HEK293 (cell line): Measurements from ENCODE around the gene MGAT4A.

Source experiments
- CTCF ChIA-PET: fragments of 350-600 bp; formaldehyde crosslinking; extraction: SDS; loops from one replicate; lab custom pipeline; 2021; ENCODE audit warnings: antibody characterized with exemption; lab: Yijun Ruan, JAX
- POLR2A ChIA-PET: fragments of 300-600 bp; formaldehyde crosslinking; extraction: SDS; loops from one replicate; lab custom pipeline; 2020; ENCODE audit warnings: antibody characterized with exemption, inconsistent platforms; lab: Yijun Ruan, JAX
- H3K27ac ChIP-seq: fragments of 200-500 bp; sonication (Bioruptor generic); 2 replicates; pipeline ENCODE4 v1.5.1; 2014; ENCODE audit warnings: low read depth, low read length, control low read depth, inconsistent platforms; ENCODE audit errors: extremely low read depth
- H3K36me3 ChIP-seq, 2 experiments: fragments of 200-500 bp in 1 of 2; sonication (Bioruptor generic) in 1 of 2; 1 replicate in 1 of 2; 2 replicates in 1 of 2; pipeline ENCODE4 v1.5.1; 2014 to 2017; ENCODE audit warnings: inconsistent platforms in 2 of 2, low read length in 2 of 2; ENCODE audit not compliant: control insufficient read depth in 2 of 2, insufficient read depth in 1 of 2
- H3K4me1 ChIP-seq: fragments of 200-500 bp; sonication (Bioruptor generic); 2 replicates; pipeline ENCODE4 v1.5.1; 2014; ENCODE audit warnings: mild to moderate bottlenecking, low read length, inconsistent platforms; ENCODE audit not compliant: control insufficient read depth, insufficient read depth
- H3K4me3 ChIP-seq: 2 replicates; pipeline ENCODE4 v1.5.1; 2011; ENCODE audit warnings: low read depth, mild to moderate bottlenecking, control low read depth, low read length, moderate library complexity
- H3K9me3 ChIP-seq: fragments of 200-500 bp; sonication (Bioruptor generic); 2 replicates; pipeline ENCODE4 v1.5.1; 2014; ENCODE audit warnings: low read depth, low read length, inconsistent platforms; ENCODE audit not compliant: control insufficient read depth, insufficient read depth
- ATF2 ChIP-seq: fragments of 450-650 bp; formaldehyde crosslinking; IDR thresholded peaks from 2 replicates; pipeline ENCODE4 v1.5.1; 2016; ENCODE audit warnings: missing biosample characterization, missing genetic modification characterization, low read depth
- CTCF ChIP-seq: fragments of 450-650 bp; formaldehyde crosslinking; IDR thresholded peaks from 2 replicates; pipeline ENCODE4 v1.5.1; 2016; ENCODE audit warnings: missing biosample characterization, missing genetic modification characterization
- ELK4 ChIP-seq: IDR thresholded peaks from 2 replicates; pipeline ENCODE4 v1.6.1; 2011; ENCODE audit warnings: mild to moderate bottlenecking, low read depth, low read length, borderline replicate concordance
- GLIS1 ChIP-seq: fragments of 450-650 bp; formaldehyde crosslinking; IDR thresholded peaks from 2 replicates; pipeline ENCODE4 v1.5.1; 2016; ENCODE audit warnings: missing biosample characterization, missing genetic modification characterization
- GLIS2 ChIP-seq: fragments of 450-650 bp; formaldehyde crosslinking; IDR thresholded peaks from 2 replicates; pipeline ENCODE4 v1.5.1; 2016; ENCODE audit warnings: missing biosample characterization, missing genetic modification characterization
- IKZF3 ChIP-seq: fragments of 450-650 bp; IDR thresholded peaks from 2 replicates; pipeline ENCODE4 v1.5.0; 2018; ENCODE audit warnings: missing biosample characterization, mild to moderate bottlenecking, missing genetic modification characterization, moderate library complexity
- KLF16 ChIP-seq: fragments of 450-650 bp; formaldehyde crosslinking; IDR thresholded peaks from 2 replicates; pipeline ENCODE4 v1.5.1; 2017; ENCODE audit warnings: missing biosample characterization, missing genetic modification characterization
- KLF9 ChIP-seq: fragments of 450-650 bp; formaldehyde crosslinking; IDR thresholded peaks from 2 replicates; pipeline ENCODE4 v1.5.1; 2016; ENCODE audit warnings: missing biosample characterization, missing genetic modification characterization, low read depth
- PATZ1 ChIP-seq: fragments of 450-650 bp; formaldehyde crosslinking; IDR thresholded peaks from 2 replicates; pipeline ENCODE4 v1.5.1; 2016; ENCODE audit warnings: missing biosample characterization, missing genetic modification characterization
- PRDM1 ChIP-seq: fragments of 450-650 bp; formaldehyde crosslinking; IDR thresholded peaks from 2 replicates; pipeline ENCODE4; 2016; ENCODE audit warnings: missing biosample characterization, missing genetic modification characterization
- ZBTB20 ChIP-seq: fragments of 450-650 bp; formaldehyde crosslinking; IDR thresholded peaks from 2 replicates; pipeline ENCODE4 v1.5.1; 2016; ENCODE audit warnings: missing biosample characterization, missing genetic modification characterization
- ZEB2 ChIP-seq: fragments of 450-650 bp; formaldehyde crosslinking; IDR thresholded peaks from 2 replicates; pipeline ENCODE4 v1.5.1; 2016; ENCODE audit warnings: missing biosample characterization, missing genetic modification characterization
- ZNF121 ChIP-seq: fragments of 450-650 bp; formaldehyde crosslinking; IDR thresholded peaks from 2 replicates; pipeline ENCODE4 v1.5.1; 2016; ENCODE audit warnings: missing biosample characterization, missing genetic modification characterization
- ZNF155 ChIP-seq: fragments of 450-650 bp; formaldehyde crosslinking; IDR thresholded peaks from 2 replicates; pipeline ENCODE4 v1.5.1; 2016; ENCODE audit warnings: missing biosample characterization, missing genetic modification characterization
- ZNF18 ChIP-seq: fragments of 450-650 bp; formaldehyde crosslinking; IDR thresholded peaks from 2 replicates; pipeline ENCODE4 v1.5.1; 2016; ENCODE audit warnings: missing biosample characterization, missing genetic modification characterization
- ZNF19 ChIP-seq: fragments of 450-650 bp; formaldehyde crosslinking; IDR thresholded peaks from 2 replicates; pipeline ENCODE4; 2016; ENCODE audit warnings: missing biosample characterization, missing genetic modification characterization, low read depth
- ZNF2 ChIP-seq: fragments of 450-650 bp; formaldehyde crosslinking; IDR thresholded peaks from 2 replicates; pipeline ENCODE4 v1.5.1; 2016; ENCODE audit warnings: missing biosample characterization, missing genetic modification characterization
- ZNF214 ChIP-seq: fragments of 450-650 bp; formaldehyde crosslinking; IDR thresholded peaks from 2 replicates; pipeline ENCODE4 v1.5.1; 2017; ENCODE audit warnings: missing biosample characterization, mild to moderate bottlenecking, missing genetic modification characterization, borderline replicate concordance
- ZNF23 ChIP-seq: fragments of 450-650 bp; formaldehyde crosslinking; IDR thresholded peaks from 2 replicates; pipeline ENCODE4 v1.5.1; 2016; ENCODE audit warnings: missing biosample characterization, missing genetic modification characterization, borderline replicate concordance
- ZNF335 ChIP-seq: fragments of 450-650 bp; formaldehyde crosslinking; conservative IDR thresholded peaks from 2 replicates; pipeline ENCODE4 v1.5.1; 2016; ENCODE audit warnings: missing biosample characterization, missing genetic modification characterization
- ZNF366 ChIP-seq: fragments of 450-650 bp; formaldehyde crosslinking; conservative IDR thresholded peaks from 2 replicates; pipeline ENCODE4 v1.5.1; 2016; ENCODE audit warnings: missing biosample characterization, missing genetic modification characterization
- ZNF518A ChIP-seq: fragments of 450-650 bp; formaldehyde crosslinking; conservative IDR thresholded peaks from 2 replicates; pipeline ENCODE4 v1.5.1; 2016; ENCODE audit warnings: low read depth, missing biosample characterization, missing genetic modification characterization
- ZNF571 ChIP-seq: fragments of 450-650 bp; formaldehyde crosslinking; IDR thresholded peaks from 2 replicates; pipeline ENCODE4 v1.5.0; 2017; ENCODE audit warnings: missing biosample characterization, missing genetic modification characterization
- ZXDB ChIP-seq: fragments of 450-650 bp; formaldehyde crosslinking; IDR thresholded peaks from 2 replicates; pipeline ENCODE4 v1.5.1; 2016; ENCODE audit warnings: missing biosample characterization, missing genetic modification characterization

MGAT4A gene

GRCh38 chr2:98730053-98730706 lies 752 bp downstream of the MGAT4A start (continued):
- TF ChIP-seq ZXDB (peak; percentile 98), ZNF23 (tag by site-specific recombination) (no peak), ZNF2 (no peak), KLF16 (tag by site-specific recombination) (no peak), KLF9 (tag by site-specific recombination) (peak; percentile 49), GLIS1 (tag by site-specific recombination) (peak; percentile 58), ZBTB20 (peak; percentile 70), PATZ1 (tag by site-specific recombination) (0 out of 2 replicates have a peak, but pooled peaks have one; percentile 34), ZNF366 (0 out of 2 replicates have a peak, but pooled peaks have one; percentile 6), GLIS2 (tag by site-specific recombination) (peak; percentile 72), PRDM1 (tag by site-specific recombination) (peak; percentile 71), ELK4 (no peak), ZNF518A (no peak), ZNF121 (no peak), CTCF (tag by site-specific recombination) (no peak), ZNF214 (tag by site-specific recombination) (no peak), ZNF335 (tag by site-specific recombination) (peak; percentile 69)

- Histone ChIP-seq H3K9me3 (no peaks in the 10 kb centered on the region), H3K4me1 (peaks cover 31% of the 10 kb centered on the region), H3K36me3 (no peaks in the 10 kb centered on the region), H3K4me3 (peak overlapping the region; percentile 74), H3K27ac (no peak overlapping the region)
- POLR2A ChIA-PET, result interaction anchor here (1.1 kb wide), 1 partner anchor 121 kb away, joined by 5 read pairs; no protein-coding TSS in a partner anchor
- CTCF ChIA-PET, result interaction anchor here (1.0 kb wide), 1 partner anchor 44 kb away, joined by 3 read pairs; no protein-coding TSS in a partner anchor
- no peak for TF ChIP-seq ZEB2 (tag by site-specific recombination)
- no peak for TF ChIP-seq ZNF19
- TF ChIP-seq IKZF3 (tag by site-specific recombination), result no peak
- peak; percentile 88 for TF ChIP-seq ATF2 (tag by site-specific recombination)
- TF ChIP-seq ZNF571 (tag by site-specific recombination), result no peak
- TF ChIP-seq ZNF18, result no peak
- no peak for TF ChIP-seq ZNF155
Observed at GRCh38 chr2:98729652-98730051, 1.3 kb downstream of the MGAT4A start.
